ENCODE results near the gene NCKAP5L.
"Not testable (repeated sequence)": the region's sequence is repeated elsewhere in the genome, so short reads cannot be mapped to it uniquely, and the experiment has no call there.

Gene NCKAP5L

GRCh38 chr12:49865109-49865781 lies 37.0 kb upstream of the NCKAP5L start:
- no peak for DNase-seq

- no peak for DNase-seq
Measured at GRCh38 chr12:49864798-49865090, 36.5 kb upstream of the NCKAP5L start.

GRCh38 chr12:49863946-49864797 lies 36.0 kb upstream of the NCKAP5L start:
- no peak for DNase-seq

- DNase-seq: not testable (repeated sequence)
Measured at GRCh38 chr12:49860921-49861320, 32.7 kb upstream of the NCKAP5L start.

- DNase-seq: not testable (repeated sequence)
Measured at GRCh38 chr12:49855890-49856289, 27.7 kb upstream of the NCKAP5L start.

GRCh38 chr12:49854976-49855375 lies 26.8 kb upstream of the NCKAP5L start:
- DNase-seq: no peak

- no peak for DNase-seq
Measured at GRCh38 chr12:49853671-49854070, 25.5 kb upstream of the NCKAP5L start.

- DNase-seq: no peak
Measured at GRCh38 chr12:49847161-49847560, 18.9 kb upstream of the NCKAP5L start.

GRCh38 chr12:49846032-49846431 lies 17.8 kb upstream of the NCKAP5L start:
- no peak for DNase-seq

GRCh38 chr12:49843876-49844437 lies 15.7 kb upstream of the NCKAP5L start:
- DNase-seq: no peak

GRCh38 chr12:49843411-49843810 lies 15.2 kb upstream of the NCKAP5L start:
- no peak for DNase-seq

- peak; percentile 92 to 94 (median 92) for DNase-seq
Measured at GRCh38 chr12:49842519-49843352, 14.5 kb upstream of the NCKAP5L start, which contains the start of gene BCDIN3D. BCDIN3D (minus strand) TSS chr12:49843106; CDS start chr12:49843087, 19 bp downstream.

- DNase-seq: peak; percentile 31 to 65 (median 34)
Measured at GRCh38 chr12:49838973-49839633, 10.9 kb upstream of the NCKAP5L start.

GRCh38 chr12:49832836-49833421 lies 4.7 kb upstream of the NCKAP5L start:
- DNase-seq: no peak

- DNase-seq: no peak
Measured at GRCh38 chr12:49831717-49832116, 3.5 kb upstream of the NCKAP5L start.

- DNase-seq: peak; percentile 20 to 79 (median 66)
Measured at GRCh38 chr12:49827401-49828099, 663 bp downstream of the NCKAP5L start.

GRCh38 chr12:49827051-49827400 lies 1.2 kb downstream of the NCKAP5L start:
- DNase-seq: no peak

GRCh38 chr12:49825971-49826421 lies 2.2 kb downstream of the NCKAP5L start:
- DNase-seq: no peak

- DNase-seq: no peak
Measured at GRCh38 chr12:49825360-49825970, 2.7 kb downstream of the NCKAP5L start.

- no peak for DNase-seq
Measured at GRCh38 chr12:49824895-49825294, 3.3 kb downstream of the NCKAP5L start.

- DNase-seq: no peak
Measured at GRCh38 chr12:49824416-49824815, 3.8 kb downstream of the NCKAP5L start.

Measured in NCI-H1417 (cell line).